GM20431 (cell line): ENCODE data around the gene C11orf24.
"Not testable (repeated sequence)": the region's sequence is repeated elsewhere in the genome, so short reads cannot be mapped to it uniquely, and the experiment has no call there.

Experiments used
- in situ Hi-C: fragments of 300-500 bp; cut with MseI, MboI; formaldehyde crosslinking; loops from one replicate; pipeline ENCODE4 v1.15.0; 2020; ENCODE audit warnings: low sequenced_read_pairs; ENCODE audit not compliant: unreplicated experiment

C11orf24 gene

GRCh38 chr11:68258363-68258765 is 13.4 kb downstream of the C11orf24 start:
- in situ Hi-C loops = loop anchor here (5.0 kb wide), 1 partner anchor 39 kb away; no protein-coding TSS in a partner anchor

GRCh38 chr11:68257477-68258362 is 14.1 kb downstream of the C11orf24 start:
- in situ Hi-C loops = loop anchor here (5.0 kb wide), 1 partner anchor 40 kb away; no protein-coding TSS in a partner anchor

GRCh38 chr11:68256331-68256741 is 15.4 kb downstream of the C11orf24 start:
- in situ Hi-C loops = loop anchor here (5.0 kb wide), 1 partner anchor 41 kb away; no protein-coding TSS in a partner anchor

- in situ Hi-C loops = loop anchor here (5.0 kb wide), 1 partner anchor 42 kb away; no protein-coding TSS in a partner anchor
Measured at GRCh38 chr11:68255526-68255925, 16.2 kb downstream of the C11orf24 start.

- in situ Hi-C loops = no loop called here
Measured at GRCh38 chr11:68254421-68254820, 17.4 kb downstream of the C11orf24 start.

GRCh38 chr11:68251765-68252164 is 20.0 kb downstream of the C11orf24 start:
- in situ Hi-C loops = no loop called here

GRCh38 chr11:68244912-68245311 is 26.9 kb downstream of the C11orf24 start:
- in situ Hi-C loops = not testable (repeated sequence)

GRCh38 chr11:68243847-68244246 is 27.9 kb downstream of the C11orf24 start:
- in situ Hi-C loops = not testable (repeated sequence)

GRCh38 chr11:68242616-68243015 is 29.2 kb downstream of the C11orf24 start:
- in situ Hi-C loops = no loop called here

GRCh38 chr11:68231621-68232020 is 40.2 kb downstream of the C11orf24 start:
- in situ Hi-C loops = no loop called here

GRCh38 chr11:68229601-68230000 is 42.2 kb downstream of the C11orf24 start:
- in situ Hi-C loops = no loop called here

- in situ Hi-C loops = no loop called here
Measured at GRCh38 chr11:68226421-68226820, 45.4 kb downstream of the C11orf24 start.

- in situ Hi-C loops = no loop called here
Measured at GRCh38 chr11:68224606-68225005, 47.2 kb downstream of the C11orf24 start.

GRCh38 chr11:68223275-68223674 is 48.5 kb downstream of the C11orf24 start:
- in situ Hi-C loops = no loop called here

- in situ Hi-C loops = no loop called here
Measured at GRCh38 chr11:68221406-68221805, 50.4 kb downstream of the C11orf24 start.

- in situ Hi-C loops = no loop called here
Measured at GRCh38 chr11:68216171-68216938, 55.4 kb downstream of the C11orf24 start.

- in situ Hi-C loops = no loop called here
Measured at GRCh38 chr11:68215524-68216170, 56.1 kb downstream of the C11orf24 start.

- in situ Hi-C loops = no loop called here
Measured at GRCh38 chr11:68215087-68215445, 56.7 kb downstream of the C11orf24 start.

GRCh38 chr11:68214173-68215086 is 57.3 kb downstream of the C11orf24 start:
- in situ Hi-C loops = no loop called here
